ENCODE results near the gene COG5.

COG5 gene

GRCh38 chr7:107206706-107207105, 357.0 kb downstream of the COG5 start:
- no peak for DNase-seq (ENCODE audit: extremely low read depth, insufficient read length)
- no peaks in the 10 kb centered on the region for H3K27me3 ChIP-seq (replicated peaks; ENCODE audit: control insufficient read depth, insufficient read depth, low read length)
- H3K4me3 ChIP-seq (replicated peaks; ENCODE audit: low read depth, low read length): no peak overlapping the region
- H3K36me3 ChIP-seq (ENCODE audit: control insufficient read depth, insufficient read depth, low read length): peaks cover 2% of the 10 kb centered on the region
- no peak for TF ChIP-seq CTCF (IDR thresholded peaks at IDR 0.05; ENCODE audit: insufficient read depth, low read length, poor library complexity, severe bottlenecking)

GRCh38 chr7:107206136-107206535, 357.6 kb downstream of the COG5 start:
- Histone ChIP-seq H3K27me3 (replicated peaks; ENCODE audit: control insufficient read depth, insufficient read depth, low read length) (no peaks in the 10 kb centered on the region), H3K4me3 (replicated peaks; ENCODE audit: low read depth, low read length) (no peak overlapping the region), H3K36me3 (ENCODE audit: control insufficient read depth, insufficient read depth, low read length) (peaks cover 2% of the 10 kb centered on the region)
- no peak for TF ChIP-seq CTCF (IDR thresholded peaks at IDR 0.05; ENCODE audit: insufficient read depth, low read length, poor library complexity, severe bottlenecking)
- no peak for DNase-seq (ENCODE audit: extremely low read depth, insufficient read length)

- no peak for TF ChIP-seq CTCF (IDR thresholded peaks at IDR 0.05; ENCODE audit: insufficient read depth, low read length, poor library complexity, severe bottlenecking)
- Histone ChIP-seq H3K4me3 (replicated peaks; ENCODE audit: low read depth, low read length) (no peak overlapping the region), H3K36me3 (ENCODE audit: control insufficient read depth, insufficient read depth, low read length) (peaks cover 4% of the 10 kb centered on the region), H3K27me3 (replicated peaks; ENCODE audit: control insufficient read depth, insufficient read depth, low read length) (no peaks in the 10 kb centered on the region)
- DNase-seq (ENCODE audit: extremely low read depth, insufficient read length): no peak
Observed at GRCh38 chr7:107203607-107204006, 360.1 kb downstream of the COG5 start.

- TF ChIP-seq CTCF (IDR thresholded peaks at IDR 0.05; ENCODE audit: insufficient read depth, low read length, poor library complexity, severe bottlenecking): peak; percentile 53
- H3K4me3 ChIP-seq (replicated peaks; ENCODE audit: low read depth, low read length): no peak overlapping the region
- no peaks in the 10 kb centered on the region for H3K27me3 ChIP-seq (replicated peaks; ENCODE audit: control insufficient read depth, insufficient read depth, low read length)
- no peak for DNase-seq (ENCODE audit: extremely low read depth, insufficient read length)
- peaks cover 3% of the 10 kb centered on the region for H3K36me3 ChIP-seq (ENCODE audit: control insufficient read depth, insufficient read depth, low read length)
Observed at GRCh38 chr7:107201795-107202450, 361.8 kb downstream of the COG5 start.

- Histone ChIP-seq H3K36me3 (ENCODE audit: control insufficient read depth, insufficient read depth, low read length) (peaks cover 5% of the 10 kb centered on the region), H3K4me3 (replicated peaks; ENCODE audit: low read depth, low read length) (no peak overlapping the region), H3K27me3 (replicated peaks; ENCODE audit: control insufficient read depth, insufficient read depth, low read length) (no peaks in the 10 kb centered on the region)
- TF ChIP-seq CTCF (IDR thresholded peaks at IDR 0.05; ENCODE audit: insufficient read depth, low read length, poor library complexity, severe bottlenecking): no peak
- DNase-seq (ENCODE audit: extremely low read depth, insufficient read length): no peak
Observed at GRCh38 chr7:107196834-107197610, 366.7 kb downstream of the COG5 start.
